Transverse colon (tissue), 4 donors: ENCODE measurements around the gene MPV17L. TPM values are rescaled to one million over a fixed set of nuclear protein-coding genes. Genes with fewer than 3 reads are reported as not detected.
"Not testable (repeated sequence)": the region's sequence is repeated elsewhere in the genome, so short reads cannot be mapped to it uniquely, and the experiment has no call there.

Experiments
- DNase-seq: peaks from one replicate; pipeline ENCODE4 v3.0.0-alpha.2; 2019
- H3K27ac ChIP-seq, 4 donors: fragments of 200-600 bp; sonication (generic); 2 replicates each; pipeline ENCODE4 v1.5.1; 2016 to 2018; ENCODE audit warnings: inconsistent platforms in 4 of 4
- H3K27me3 ChIP-seq: fragments of 200-600 bp; sonication (generic); 2 replicates; pipeline ENCODE4 v1.5.1; 2017; ENCODE audit warnings: inconsistent platforms
- H3K36me3 ChIP-seq, 4 donors: fragments of 200-600 bp; sonication (generic); 2 replicates each; pipeline ENCODE4 v1.5.1; 2017 to 2019; ENCODE audit warnings: inconsistent platforms in 4 of 4
- H3K4me1 ChIP-seq, 4 donors: fragments of 200-600 bp; sonication (generic); 2 replicates each; pipeline ENCODE4 v1.5.1; 2017 to 2020; ENCODE audit warnings: inconsistent platforms in 4 of 4
- H3K4me3 ChIP-seq, 4 donors: fragments of 200-600 bp; sonication (generic); 1 replicate in 1 of 4; 2 replicates in 3 of 4; pipeline versions ENCODE4 v1.5.1 to v1.6.1; 2017 to 2019; ENCODE audit warnings: inconsistent platforms in 4 of 4
- H3K9me3 ChIP-seq, 2 donors: fragments of 200-600 bp; sonication (generic); 2 replicates each; pipeline ENCODE4 v1.5.1; 2017 to 2019; ENCODE audit warnings: inconsistent platforms in 2 of 2
- CTCF ChIP-seq, 5 experiments: fragments of 200-600 bp in 3 of 5; fragments of 450-650 bp in 2 of 5; sonication (generic) in 3 of 5; IDR thresholded peaks; 1 replicate in 2 of 5; 2 replicates in 3 of 5; pipeline ENCODE4 v1.5.1; 2016 to 2017; ENCODE audit warnings: antibody characterized with exemption in 5 of 5, inconsistent platforms in 3 of 5, mild to moderate bottlenecking in 2 of 5, moderate library complexity in 1 of 5
- EP300 ChIP-seq: sonication (generic); formaldehyde crosslinking; IDR thresholded peaks from one replicate; pipeline ENCODE4 v1.6.1; 2017; ENCODE audit warnings: antibody characterized with exemption, low read depth
- POLR2A ChIP-seq: fragments of 450-650 bp; IDR thresholded peaks from one replicate; pipeline ENCODE4 v1.6.1; 2016; ENCODE audit warnings: antibody characterized with exemption, mild to moderate bottlenecking, moderate library complexity
- POLR2AphosphoS5 ChIP-seq, 3 donors: sonication (generic); formaldehyde crosslinking; IDR thresholded peaks; one replicate each; pipeline ENCODE4 v1.6.1; 2016; ENCODE audit warnings: antibody characterized with exemption in 3 of 3
- WGBS, 2 donors: methylation state at CpG; one replicate each; pipeline ENCODE4 v1.1.5; 2018; ENCODE audit warnings: low coverage in 1 of 2; 5-methylcytosine and 5-hydroxymethylcytosine counted together
- in situ Hi-C, 4 donors: fragments of 200-750 bp; cut with MboI; loops; one replicate each; pipeline versions ENCODE4 v1.15.0 to v1.15.1; 2017; ENCODE audit warnings: low sequenced_read_pairs in 3 of 4, low pct_ligation_motif_present in 1 of 4, low pct_unique_long_range_greater_than_20kb in 1 of 4
- intact Hi-C: fragments of 100-400 bp; cut with DNase I; formaldehyde crosslinking; loops from one replicate; pipeline ENCODE4 v1.15.1; 2023; ENCODE audit warnings: low total_unique reads
- total RNA-seq, 4 donors: library from RNA; depleted of rRNA; stranded (reverse); fragments of >200 nt; gene quantifications; one replicate each; pipeline ENCODE4 v1.1.0, GENCODE V29; 2016

Gene MPV17L
- total RNA-seq, 4 donors from 2014 or later = 0.37 to 6.3 (median 4.6) TPM

GRCh38 chr16:15415511-15415985, 20.0 kb downstream of the MPV17L start:
- Histone ChIP-seq H3K4me3 (no peak overlapping the region), H3K9me3 (no peaks in the 10 kb centered on the region), H3K4me1 (no peaks in the 10 kb centered on the region), H3K27me3 (no peaks in the 10 kb centered on the region), H3K36me3 (no peaks in the 10 kb centered on the region), H3K27ac (no peak overlapping the region)
- in situ Hi-C loops = loop anchor here in 1 of 4 donors (25.0 kb wide), 1 partner anchor 722 kb away; no protein-coding TSS in a partner anchor
- DNase-seq = no peak
- intact Hi-C loops = no loop called here
- 51 to 53% methylated on average over 3 of the region's 3 CpGs for WGBS, 2 donors
- TF ChIP-seq EP300 (no peak), POLR2AphosphoS5 (IDR thresholded peaks at IDR 0.05) (no peak)

- Histone ChIP-seq H3K9me3 (no peaks in the 10 kb centered on the region), H3K4me1 (no peaks in the 10 kb centered on the region), H3K36me3 (no peaks in the 10 kb centered on the region), H3K27ac (no peak overlapping the region), H3K27me3 (no peaks in the 10 kb centered on the region), H3K4me3 (no peak overlapping the region)
- TF ChIP-seq EP300 (no peak), POLR2AphosphoS5 (IDR thresholded peaks at IDR 0.05) (no peak), POLR2A (no peak), CTCF (IDR thresholded peaks at IDR 0.05) (no peak)
- in situ Hi-C loops (loop anchor here in 1 of 4 donors (25.0 kb wide), 1 partner anchor 720 kb away; no protein-coding TSS in a partner anchor), intact Hi-C loops (no loop called here)
- WGBS, 2 donors = 89% methylated on average over 2 of the region's 2 CpGs; no CpG with 5 or more reads in 1 of the 2 donors
- DNase-seq = no peak
Measured at GRCh38 chr16:15417197-15417596, 21.6 kb downstream of the MPV17L start.

GRCh38 chr16:15418206-15418605, 22.7 kb downstream of the MPV17L start:
- H3K27ac ChIP-seq = no peak overlapping the region
- no peak for DNase-seq
- H3K4me1 ChIP-seq = no peaks in the 10 kb centered on the region
- H3K4me3 ChIP-seq = no peak overlapping the region
- no peak for TF ChIP-seq CTCF (IDR thresholded peaks at IDR 0.05)
- no peak for TF ChIP-seq POLR2AphosphoS5 (IDR thresholded peaks at IDR 0.05)
- no peak for TF ChIP-seq POLR2A
- TF ChIP-seq EP300 = no peak
- in situ Hi-C loops = loop anchor here in 1 of 4 donors (25.0 kb wide), 1 partner anchor 719 kb away; no protein-coding TSS in a partner anchor
- 67 to 75% methylated on average over 1 to 3 of the region's 3 CpGs for WGBS, 2 donors
- intact Hi-C loops = no loop called here
- no peaks in the 10 kb centered on the region for H3K27me3 ChIP-seq
- H3K9me3 ChIP-seq = no peaks in the 10 kb centered on the region
- no peaks in the 10 kb centered on the region for H3K36me3 ChIP-seq

- in situ Hi-C loops = loop anchor here in 1 of 4 donors (25.0 kb wide), 1 partner anchor 716 kb away; no protein-coding TSS in a partner anchor
- WGBS, 2 donors = 88 to 90% methylated on average over 2 to 5 of the region's 5 CpGs
- H3K4me1 ChIP-seq, H3K27ac ChIP-seq, H3K27me3 ChIP-seq, DNase-seq, intact Hi-C loops, H3K36me3 ChIP-seq, H3K9me3 ChIP-seq, H3K4me3 ChIP-seq: not testable (repeated sequence)
Measured at GRCh38 chr16:15421696-15422095, 26.1 kb downstream of the MPV17L start.

- in situ Hi-C loops = loop anchor here in 1 of 4 donors (25.0 kb wide), 1 partner anchor 715 kb away; no protein-coding TSS in a partner anchor
Measured at GRCh38 chr16:15422222-15422621, 26.7 kb downstream of the MPV17L start.

More at GRCh38 chr16:15422222-15422621, 26.7 kb downstream of the MPV17L start:
- DNase-seq = no peak
- no peaks in the 10 kb centered on the region for H3K4me1 ChIP-seq
- no peaks in the 10 kb centered on the region for H3K9me3 ChIP-seq
- intact Hi-C loops = no loop called here
- H3K4me3 ChIP-seq = no peak overlapping the region
- TF ChIP-seq CTCF (IDR thresholded peaks at IDR 0.05) = no peak
- no peak for TF ChIP-seq POLR2AphosphoS5 (IDR thresholded peaks at IDR 0.05)
- TF ChIP-seq POLR2A = no peak
- TF ChIP-seq EP300 = no peak
- 61 to 76% methylated on average over 5 to 8 of the region's 8 CpGs for WGBS, 2 donors
- no peaks in the 10 kb centered on the region for H3K36me3 ChIP-seq
- H3K27me3 ChIP-seq = no peaks in the 10 kb centered on the region
- H3K27ac ChIP-seq = no peak overlapping the region
